Parathyroid adenoma (tissue), 2 donors: ENCODE results near the gene PTPRC.

Experiments
- H2AFZ ChIP-seq: fragments of 300-600 bp; sonication (generic); one replicate; pipeline ENCODE4 v1.7.0; 2017; ENCODE audit warnings: antibody characterized with exemption, mild to moderate bottlenecking
- H3K27ac ChIP-seq: fragments of 300-600 bp; sonication (generic); one replicate; pipeline ENCODE4 v1.7.0; 2017
- H3K27me3 ChIP-seq: fragments of 300-600 bp; sonication (generic); one replicate; pipeline ENCODE4 v1.7.0; 2017; ENCODE audit warnings: low read length; ENCODE audit not compliant: control insufficient read depth, insufficient read depth
- H3K36me3 ChIP-seq: fragments of 300-600 bp; sonication (generic); one replicate; pipeline ENCODE4 v1.7.0; 2017; ENCODE audit warnings: low read length; ENCODE audit not compliant: control insufficient read depth, insufficient read depth
- H3K4me1 ChIP-seq: fragments of 300-600 bp; sonication (generic); one replicate; pipeline ENCODE4 v1.7.0; 2017; ENCODE audit warnings: control low read depth
- H3K4me2 ChIP-seq: fragments of 300-600 bp; sonication (generic); one replicate; pipeline ENCODE4 v1.7.0; 2017; ENCODE audit warnings: low read length
- H3K4me3 ChIP-seq: fragments of 300-600 bp; sonication (generic); one replicate; pipeline ENCODE4 v1.7.0; 2017; ENCODE audit warnings: low read depth, low read length
- H3K79me2 ChIP-seq: fragments of 300-600 bp; sonication (generic); one replicate; pipeline ENCODE4 v1.7.0; 2017; ENCODE audit warnings: control low read depth
- H3K9ac ChIP-seq: fragments of 300-600 bp; sonication (generic); one replicate; pipeline ENCODE4 v1.7.0; 2017; ENCODE audit warnings: mild to moderate bottlenecking
- H3K9me3 ChIP-seq: fragments of 300-600 bp; sonication (generic); one replicate; pipeline ENCODE4 v1.7.0; 2017; ENCODE audit warnings: low read length; ENCODE audit not compliant: control insufficient read depth
- TF ChIP-seq, protein P1 (sequence below): fragments of 300-600 bp; sonication (generic); IDR thresholded peaks from one replicate; pipeline ENCODE4 v1.7.0; 2017; ENCODE audit warnings: antibody characterized with exemption, mild to moderate bottlenecking
- donor health status: primary hyperparathyroidism.

The PTPRC gene

DNA sequence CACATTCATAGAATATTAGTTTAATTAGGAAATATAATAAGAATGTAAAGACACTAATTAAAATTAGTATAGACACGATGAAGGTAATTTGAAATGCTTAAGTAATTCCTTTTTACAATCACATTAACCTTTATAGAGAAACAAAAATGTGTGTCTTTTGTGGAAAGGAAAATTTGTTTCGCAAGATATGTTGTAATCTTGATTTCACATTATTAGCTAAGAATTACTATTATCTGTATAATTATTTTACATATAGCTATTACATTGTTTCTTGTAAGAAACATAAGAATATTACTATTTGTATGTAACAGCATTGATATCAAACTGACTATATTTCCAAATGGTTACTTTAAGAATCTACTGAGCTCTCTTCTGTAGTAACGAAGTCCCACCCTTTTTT, 111.2 kb downstream of the PTPRC start:
- no peak overlapping the region for H3K27ac ChIP-seq
- no peak overlapping the region for H3K4me2 ChIP-seq
- no peaks in the 10 kb centered on the region for H3K9me3 ChIP-seq
- H3K27me3 ChIP-seq = no peaks in the 10 kb centered on the region
- H3K9ac ChIP-seq = no peak overlapping the region
- no peak overlapping the region for H3K4me3 ChIP-seq
- no peaks in the 10 kb centered on the region for H3K36me3 ChIP-seq
- no peak overlapping the region for H2AFZ ChIP-seq
- TF ChIP-seq, protein P1, sequence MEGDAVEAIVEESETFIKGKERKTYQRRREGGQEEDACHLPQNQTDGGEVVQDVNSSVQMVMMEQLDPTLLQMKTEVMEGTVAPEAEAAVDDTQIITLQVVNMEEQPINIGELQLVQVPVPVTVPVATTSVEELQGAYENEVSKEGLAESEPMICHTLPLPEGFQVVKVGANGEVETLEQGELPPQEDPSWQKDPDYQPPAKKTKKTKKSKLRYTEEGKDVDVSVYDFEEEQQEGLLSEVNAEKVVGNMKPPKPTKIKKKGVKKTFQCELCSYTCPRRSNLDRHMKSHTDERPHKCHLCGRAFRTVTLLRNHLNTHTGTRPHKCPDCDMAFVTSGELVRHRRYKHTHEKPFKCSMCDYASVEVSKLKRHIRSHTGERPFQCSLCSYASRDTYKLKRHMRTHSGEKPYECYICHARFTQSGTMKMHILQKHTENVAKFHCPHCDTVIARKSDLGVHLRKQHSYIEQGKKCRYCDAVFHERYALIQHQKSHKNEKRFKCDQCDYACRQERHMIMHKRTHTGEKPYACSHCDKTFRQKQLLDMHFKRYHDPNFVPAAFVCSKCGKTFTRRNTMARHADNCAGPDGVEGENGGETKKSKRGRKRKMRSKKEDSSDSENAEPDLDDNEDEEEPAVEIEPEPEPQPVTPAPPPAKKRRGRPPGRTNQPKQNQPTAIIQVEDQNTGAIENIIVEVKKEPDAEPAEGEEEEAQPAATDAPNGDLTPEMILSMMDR = no peak
- no peaks in the 10 kb centered on the region for H3K4me1 ChIP-seq
- no peaks in the 10 kb centered on the region for H3K79me2 ChIP-seq

DNA sequence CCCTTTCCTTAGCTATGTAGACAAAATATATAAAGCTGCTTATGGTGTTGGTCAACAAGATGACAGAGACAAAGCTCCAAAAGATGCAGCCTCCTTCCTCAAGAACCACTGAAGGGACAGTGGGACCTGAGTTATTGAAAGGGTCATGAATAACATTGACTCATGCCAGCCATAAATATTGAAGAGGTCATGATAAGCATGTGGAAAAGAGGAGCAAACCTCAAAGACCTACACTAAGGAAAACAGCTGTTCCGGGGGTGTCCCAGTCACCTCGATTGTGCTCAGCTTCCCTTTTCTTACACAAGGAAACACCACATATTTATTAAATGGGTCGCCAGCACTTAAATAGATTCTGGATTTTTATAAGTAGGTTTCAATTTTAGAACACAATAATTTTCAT, 112.9 kb downstream of the PTPRC start:
- Histone ChIP-seq H3K9me3 (no peaks in the 10 kb centered on the region), H3K36me3 (no peaks in the 10 kb centered on the region), H3K4me2 (no peak overlapping the region), H3K27ac (no peak overlapping the region), H3K27me3 (no peaks in the 10 kb centered on the region), H2AFZ (no peak overlapping the region), H3K79me2 (no peaks in the 10 kb centered on the region), H3K4me3 (no peak overlapping the region), H3K9ac (no peak overlapping the region), H3K4me1 (no peaks in the 10 kb centered on the region)
- TF ChIP-seq, protein P1 = no peak

DNA sequence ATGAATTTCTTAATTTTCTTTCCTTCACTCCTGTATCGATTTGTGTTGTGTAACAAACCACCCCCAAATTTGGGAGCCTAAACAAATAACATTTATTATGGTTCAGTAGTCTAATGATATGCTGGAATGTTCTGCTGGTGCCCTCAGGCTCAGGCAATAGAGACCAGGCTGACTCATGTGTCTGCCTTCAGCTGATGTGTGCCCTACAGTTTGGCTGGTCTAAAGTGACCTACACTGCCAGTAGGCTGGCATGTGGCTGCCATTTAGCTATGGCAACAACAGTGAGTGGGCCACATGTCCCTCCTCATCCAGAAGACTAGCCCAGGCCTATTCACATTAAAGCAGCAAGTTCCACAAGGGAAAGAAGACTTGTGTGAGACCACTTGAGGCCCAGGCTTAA, 115.8 kb downstream of the PTPRC start:
- Histone ChIP-seq H3K27ac (no peak overlapping the region), H3K4me3 (no peak overlapping the region), H3K9me3 (no peaks in the 10 kb centered on the region), H3K36me3 (no peaks in the 10 kb centered on the region), H3K27me3 (no peaks in the 10 kb centered on the region), H3K4me2 (no peak overlapping the region), H2AFZ (no peak overlapping the region), H3K79me2 (no peaks in the 10 kb centered on the region), H3K4me1 (no peaks in the 10 kb centered on the region), H3K9ac (no peak overlapping the region)
- TF ChIP-seq, protein P1 = no peak

DNA sequence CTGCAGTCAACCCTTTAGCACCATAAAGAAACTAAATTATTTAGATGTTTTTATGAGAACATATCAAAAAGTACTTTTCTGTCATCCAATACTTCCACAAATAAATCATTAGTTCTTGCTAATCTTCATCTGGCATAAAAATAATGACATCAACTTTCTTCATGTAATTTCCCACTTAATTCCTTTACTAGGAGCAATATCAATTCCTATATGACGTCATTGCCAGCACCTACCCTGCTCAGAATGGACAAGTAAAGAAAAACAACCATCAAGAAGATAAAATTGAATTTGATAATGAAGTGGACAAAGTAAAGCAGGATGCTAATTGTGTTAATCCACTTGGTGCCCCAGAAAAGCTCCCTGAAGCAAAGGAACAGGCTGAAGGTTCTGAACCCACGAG, 116.9 kb downstream of the PTPRC start:
- no peak overlapping the region for H3K4me2 ChIP-seq
- H3K27me3 ChIP-seq = no peaks in the 10 kb centered on the region
- H3K4me1 ChIP-seq = no peaks in the 10 kb centered on the region
- H3K36me3 ChIP-seq = no peaks in the 10 kb centered on the region
- no peaks in the 10 kb centered on the region for H3K9me3 ChIP-seq
- no peak overlapping the region for H3K27ac ChIP-seq
- no peaks in the 10 kb centered on the region for H3K79me2 ChIP-seq
- no peak overlapping the region for H3K9ac ChIP-seq
- H2AFZ ChIP-seq = no peak overlapping the region
- TF ChIP-seq, protein P1 = no peak
- no peak overlapping the region for H3K4me3 ChIP-seq

DNA sequence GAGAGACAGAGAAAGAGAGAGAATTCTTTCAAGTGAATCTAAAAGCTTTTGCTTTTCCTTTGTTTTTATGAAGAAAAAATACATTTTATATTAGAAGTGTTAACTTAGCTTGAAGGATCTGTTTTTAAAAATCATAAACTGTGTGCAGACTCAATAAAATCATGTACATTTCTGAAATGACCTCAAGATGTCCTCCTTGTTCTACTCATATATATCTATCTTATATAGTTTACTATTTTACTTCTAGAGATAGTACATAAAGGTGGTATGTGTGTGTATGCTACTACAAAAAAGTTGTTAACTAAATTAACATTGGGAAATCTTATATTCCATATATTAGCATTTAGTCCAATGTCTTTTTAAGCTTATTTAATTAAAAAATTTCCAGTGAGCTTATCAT, 117.6 kb downstream of the PTPRC start:
- no peaks in the 10 kb centered on the region for H3K4me1 ChIP-seq
- no peak overlapping the region for H3K27ac ChIP-seq
- no peaks in the 10 kb centered on the region for H3K79me2 ChIP-seq
- H3K4me2 ChIP-seq = no peak overlapping the region
- H3K36me3 ChIP-seq = no peaks in the 10 kb centered on the region
- no peaks in the 10 kb centered on the region for H3K9me3 ChIP-seq
- H3K9ac ChIP-seq = no peak overlapping the region
- no peak overlapping the region for H2AFZ ChIP-seq
- no peaks in the 10 kb centered on the region for H3K27me3 ChIP-seq
- TF ChIP-seq, protein P1 = no peak
- H3K4me3 ChIP-seq = no peak overlapping the region
